ENCODE data around the gene ACSS1. TPM values are rescaled to one million over a fixed set of nuclear protein-coding genes. Genes with fewer than 3 reads are reported as not detected.

The ACSS1 gene
- total RNA-seq, 1 donor from 2014 or later, result 0.72 TPM

- Mint-ChIP-seq H3K4me1 (ENCODE audit: low read depth) (no peaks in the 10 kb centered on the region), H3K27ac (no peak overlapping the region), H3K4me3 (ENCODE audit: low read depth) (no peak overlapping the region), H3K9me3 (ENCODE audit: low read depth) (no peaks in the 10 kb centered on the region), H3K27me3 (peaks cover 30% of the 10 kb centered on the region), H3K36me3 (ENCODE audit: insufficient read depth) (no peaks in the 10 kb centered on the region)
- DNase-seq (ENCODE audit: low spot score, unreplicated experiment), result no peak
- TF ChIP-seq CTCF (IDR thresholded peaks at IDR 0.05; ENCODE audit: unreplicated experiment), result no peak
Observed at GRCh38 chr20:25046181-25046641, 11.7 kb downstream of the ACSS1 start.

GRCh38 chr20:25045343-25045712, 12.6 kb downstream of the ACSS1 start:
- Mint-ChIP-seq H3K9me3 (ENCODE audit: low read depth) (no peaks in the 10 kb centered on the region), H3K4me3 (ENCODE audit: low read depth) (no peak overlapping the region), H3K27me3 (peaks cover 27% of the 10 kb centered on the region), H3K36me3 (ENCODE audit: insufficient read depth) (no peaks in the 10 kb centered on the region), H3K27ac (no peak overlapping the region), H3K4me1 (ENCODE audit: low read depth) (no peaks in the 10 kb centered on the region)
- TF ChIP-seq CTCF (IDR thresholded peaks at IDR 0.05; ENCODE audit: unreplicated experiment), result no peak
- DNase-seq (ENCODE audit: low spot score, unreplicated experiment), result no peak

GRCh38 chr20:25044660-25045342, 13.1 kb downstream of the ACSS1 start:
- H3K36me3 Mint-ChIP-seq (ENCODE audit: insufficient read depth), result no peaks in the 10 kb centered on the region
- no peaks in the 10 kb centered on the region for H3K9me3 Mint-ChIP-seq (ENCODE audit: low read depth)

GRCh38 chr20:25044261-25044560, 13.7 kb downstream of the ACSS1 start:
- peaks cover 17% of the 10 kb centered on the region for H3K27me3 Mint-ChIP-seq
- no peaks in the 10 kb centered on the region for H3K36me3 Mint-ChIP-seq (ENCODE audit: insufficient read depth)
- H3K4me1 Mint-ChIP-seq (ENCODE audit: low read depth), result no peaks in the 10 kb centered on the region
- no peak overlapping the region for H3K27ac Mint-ChIP-seq
- DNase-seq (ENCODE audit: low spot score, unreplicated experiment), result no peak
- H3K9me3 Mint-ChIP-seq (ENCODE audit: low read depth), result no peaks in the 10 kb centered on the region
- no peak for TF ChIP-seq CTCF (IDR thresholded peaks at IDR 0.05; ENCODE audit: unreplicated experiment)
- H3K4me3 Mint-ChIP-seq (ENCODE audit: low read depth), result no peak overlapping the region

More at GRCh38 chr20:25044660-25045342, 13.1 kb downstream of the ACSS1 start:
- H3K27me3 Mint-ChIP-seq, result peaks cover 23% of the 10 kb centered on the region
- no peaks in the 10 kb centered on the region for H3K4me1 Mint-ChIP-seq (ENCODE audit: low read depth)
- H3K27ac Mint-ChIP-seq, result no peak overlapping the region
- no peak for DNase-seq (ENCODE audit: low spot score, unreplicated experiment)
- H3K4me3 Mint-ChIP-seq (ENCODE audit: low read depth), result no peak overlapping the region
- TF ChIP-seq CTCF (IDR thresholded peaks at IDR 0.05; ENCODE audit: unreplicated experiment), result no peak

GRCh38 chr20:25043499-25044260, 14.3 kb downstream of the ACSS1 start:
- no peak overlapping the region for H3K27ac Mint-ChIP-seq
- H3K4me3 Mint-ChIP-seq (ENCODE audit: low read depth), result no peak overlapping the region
- DNase-seq (ENCODE audit: low spot score, unreplicated experiment), result no peak
- H3K27me3 Mint-ChIP-seq, result peaks cover 11% of the 10 kb centered on the region
- no peak for TF ChIP-seq CTCF (IDR thresholded peaks at IDR 0.05; ENCODE audit: unreplicated experiment)
- H3K9me3 Mint-ChIP-seq (ENCODE audit: low read depth), result no peaks in the 10 kb centered on the region
- H3K4me1 Mint-ChIP-seq (ENCODE audit: low read depth), result no peaks in the 10 kb centered on the region
- H3K36me3 Mint-ChIP-seq (ENCODE audit: insufficient read depth), result no peaks in the 10 kb centered on the region

Measured in progenitor cell of endocrine pancreas (in vitro differentiated cells).